Stimulated activated CD4-positive, alpha-beta T cell treated with anti-CD3 and anti-CD28 coated beads, Interleukin-2, amount 100 ng/mL, for 48 hours (primary cell): ENCODE measurements around the gene GNL3L.
"Not testable (repeated sequence)": the region's sequence is repeated elsewhere in the genome, so short reads cannot be mapped to it uniquely, and the experiment has no call there.

Source experiments
- DNase-seq, 2 donors: peaks; one replicate each; pipeline ENCODE4 v3.0.0-alpha.2; 2020

GNL3L gene, protein sequence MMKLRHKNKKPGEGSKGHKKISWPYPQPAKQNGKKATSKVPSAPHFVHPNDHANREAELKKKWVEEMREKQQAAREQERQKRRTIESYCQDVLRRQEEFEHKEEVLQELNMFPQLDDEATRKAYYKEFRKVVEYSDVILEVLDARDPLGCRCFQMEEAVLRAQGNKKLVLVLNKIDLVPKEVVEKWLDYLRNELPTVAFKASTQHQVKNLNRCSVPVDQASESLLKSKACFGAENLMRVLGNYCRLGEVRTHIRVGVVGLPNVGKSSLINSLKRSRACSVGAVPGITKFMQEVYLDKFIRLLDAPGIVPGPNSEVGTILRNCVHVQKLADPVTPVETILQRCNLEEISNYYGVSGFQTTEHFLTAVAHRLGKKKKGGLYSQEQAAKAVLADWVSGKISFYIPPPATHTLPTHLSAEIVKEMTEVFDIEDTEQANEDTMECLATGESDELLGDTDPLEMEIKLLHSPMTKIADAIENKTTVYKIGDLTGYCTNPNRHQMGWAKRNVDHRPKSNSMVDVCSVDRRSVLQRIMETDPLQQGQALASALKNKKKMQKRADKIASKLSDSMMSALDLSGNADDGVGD

DNA sequence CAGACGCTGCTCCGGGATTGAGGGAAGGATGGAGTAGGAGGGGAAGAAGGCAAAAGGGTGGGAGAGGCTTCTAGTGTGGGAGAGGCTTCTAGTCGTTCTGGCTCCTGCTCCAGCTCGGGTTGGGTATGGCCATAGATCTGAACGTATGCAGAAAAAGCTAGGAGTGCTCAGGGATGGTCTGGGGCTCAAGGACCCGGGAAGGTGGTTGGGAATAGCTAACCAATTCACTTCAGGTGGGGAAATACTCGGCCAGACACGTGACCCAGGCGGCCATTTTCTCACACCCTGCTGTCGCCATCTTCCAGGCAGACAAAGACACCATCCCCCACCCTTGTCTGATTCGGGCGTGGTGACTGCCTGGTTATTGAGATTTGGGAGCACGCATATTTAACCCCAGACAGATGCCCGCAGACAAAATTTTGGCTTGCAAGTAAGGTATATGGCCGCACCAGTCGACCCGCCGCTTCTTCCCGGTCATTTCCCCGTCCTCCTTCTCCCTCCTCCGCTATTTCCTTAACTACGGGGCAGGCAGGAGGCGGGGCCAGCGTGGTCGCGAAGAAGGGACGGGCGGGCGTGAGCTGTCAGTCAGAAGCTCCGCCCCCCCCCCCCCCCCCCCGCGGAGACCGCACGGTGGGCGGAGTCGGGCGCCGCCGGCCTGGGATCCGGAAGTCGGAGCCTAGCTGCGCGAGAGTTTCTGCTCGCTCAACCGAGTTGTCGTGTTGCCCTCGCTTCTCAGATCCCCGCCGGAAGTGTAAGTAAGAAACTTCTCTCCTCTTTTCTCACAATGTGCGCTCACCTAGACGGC, at the start of gene GNL3L:
Gene GNL3L (plus strand): TSS at position 668 of the 805 bp plus-strand sequence. CDS start 2,348 bp downstream, outside the sequence.
- peak; percentile 55 to 61 for DNase-seq

DNA sequence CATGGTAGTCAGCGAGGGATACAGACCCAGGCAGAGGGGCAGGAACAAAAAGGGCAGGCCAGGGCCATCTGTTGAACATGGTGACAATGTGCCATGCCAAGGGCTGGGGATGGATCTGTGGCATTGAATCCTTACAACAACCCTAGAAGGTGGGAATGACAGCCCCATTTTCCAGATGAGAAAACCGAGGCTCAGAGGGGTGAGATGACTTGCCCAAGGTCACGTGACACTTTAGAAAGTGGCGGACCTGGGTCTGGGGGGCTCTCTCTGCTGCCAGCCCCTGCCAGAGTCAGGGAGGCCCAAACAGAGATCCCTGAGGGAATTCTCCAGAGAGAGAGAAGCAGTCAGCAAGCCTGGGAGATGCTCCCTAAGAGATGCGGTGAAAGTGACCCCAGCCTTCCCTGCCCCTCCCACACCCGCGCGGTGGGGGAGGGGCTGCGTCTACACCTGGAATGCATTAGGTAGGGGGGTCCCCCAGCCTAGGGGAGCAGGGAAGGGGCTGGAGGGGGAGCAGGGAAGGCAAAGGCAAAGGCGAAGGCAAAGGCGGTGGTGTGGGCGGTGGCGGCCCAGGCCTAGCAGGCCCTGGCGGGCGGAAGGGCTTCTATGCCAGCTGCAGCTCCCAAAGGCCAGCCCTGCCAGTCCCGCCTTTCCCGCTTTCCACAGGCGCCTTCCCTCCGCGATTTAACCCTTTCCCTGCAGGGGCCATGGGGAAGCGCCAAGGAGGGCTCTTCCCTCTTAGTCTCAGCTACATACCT, 47.0 kb upstream of the GNL3L start:
- DNase-seq = no peak

DNA sequence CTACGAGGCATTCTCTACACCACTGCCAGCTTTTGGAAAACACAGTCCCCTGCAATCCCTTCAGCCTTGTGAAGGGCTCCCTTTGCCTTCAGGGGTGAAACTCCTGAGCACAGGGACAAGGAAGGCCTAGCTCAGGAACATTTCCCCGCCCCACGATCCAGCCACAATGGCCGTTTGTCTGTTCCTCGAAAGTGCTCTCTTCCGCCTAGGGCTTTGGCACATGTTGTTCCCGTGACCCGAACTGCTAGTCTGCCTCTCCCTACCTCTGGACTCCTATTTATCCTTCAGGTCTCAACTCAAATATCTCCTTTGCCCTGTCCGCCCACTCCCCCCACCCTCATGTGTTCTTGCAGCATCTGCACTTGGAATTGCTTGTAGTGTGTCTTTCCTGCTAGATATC, 46.1 kb upstream of the GNL3L start:
- no peak for DNase-seq

DNA sequence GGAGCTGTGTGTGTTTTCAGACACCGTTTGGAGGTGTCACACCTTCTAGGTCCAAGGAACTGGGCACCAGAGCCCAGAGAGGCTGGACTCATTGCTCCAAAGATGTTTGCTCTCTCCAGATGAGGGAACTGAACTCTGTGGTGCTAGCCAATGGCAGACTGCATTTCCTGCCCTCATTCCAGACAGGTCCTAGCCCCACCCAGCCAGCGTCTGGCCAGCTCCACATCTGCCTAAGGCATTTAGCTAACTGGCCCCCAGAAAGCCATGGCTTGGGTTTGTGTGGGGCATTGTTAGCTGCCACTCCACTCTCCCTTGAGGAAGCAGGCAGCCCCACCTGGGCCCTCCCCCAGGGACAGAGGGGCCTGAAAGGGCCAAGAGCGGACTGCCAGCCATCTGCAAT, 45.4 kb upstream of the GNL3L start:
- no peak for DNase-seq

DNA sequence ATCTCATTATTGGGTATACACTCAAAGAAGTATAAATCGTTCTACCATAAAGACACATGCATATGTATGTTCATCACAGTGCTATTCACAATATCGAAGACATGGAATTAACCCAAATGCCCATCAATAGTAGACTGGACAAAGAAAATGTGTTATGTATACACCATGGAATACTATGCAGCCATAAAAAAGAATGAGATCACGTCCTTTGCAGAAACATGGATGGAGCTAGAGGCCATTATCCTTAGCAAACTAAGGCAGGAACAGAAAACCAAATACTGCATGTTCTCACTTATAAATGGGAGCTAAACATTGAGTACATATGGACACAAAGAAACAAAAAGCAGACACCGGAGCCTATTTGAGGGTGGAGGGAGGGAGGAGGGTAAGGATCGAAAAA, 40.2 kb upstream of the GNL3L start:
- DNase-seq = not testable (repeated sequence)

DNA sequence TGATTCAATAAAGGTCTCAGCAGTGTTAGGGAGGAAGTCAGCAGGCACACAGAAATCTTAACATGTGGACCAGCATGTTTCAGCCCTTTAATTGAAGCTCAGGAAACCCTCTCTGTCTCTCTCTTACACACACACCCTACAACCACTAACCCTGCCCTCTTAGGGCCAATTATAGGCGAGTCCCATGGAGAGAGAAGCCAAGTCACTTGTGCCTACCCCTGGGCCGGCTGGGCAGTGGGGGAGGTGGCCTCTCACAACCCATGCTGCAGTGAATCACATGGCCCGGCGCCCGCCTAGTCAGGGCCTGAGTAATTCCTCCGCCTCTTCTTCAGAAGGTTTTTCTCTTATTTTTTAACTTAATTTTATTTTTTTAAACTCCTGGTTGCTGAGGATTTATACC, 37.7 kb upstream of the GNL3L start:
- no peak for DNase-seq

DNA sequence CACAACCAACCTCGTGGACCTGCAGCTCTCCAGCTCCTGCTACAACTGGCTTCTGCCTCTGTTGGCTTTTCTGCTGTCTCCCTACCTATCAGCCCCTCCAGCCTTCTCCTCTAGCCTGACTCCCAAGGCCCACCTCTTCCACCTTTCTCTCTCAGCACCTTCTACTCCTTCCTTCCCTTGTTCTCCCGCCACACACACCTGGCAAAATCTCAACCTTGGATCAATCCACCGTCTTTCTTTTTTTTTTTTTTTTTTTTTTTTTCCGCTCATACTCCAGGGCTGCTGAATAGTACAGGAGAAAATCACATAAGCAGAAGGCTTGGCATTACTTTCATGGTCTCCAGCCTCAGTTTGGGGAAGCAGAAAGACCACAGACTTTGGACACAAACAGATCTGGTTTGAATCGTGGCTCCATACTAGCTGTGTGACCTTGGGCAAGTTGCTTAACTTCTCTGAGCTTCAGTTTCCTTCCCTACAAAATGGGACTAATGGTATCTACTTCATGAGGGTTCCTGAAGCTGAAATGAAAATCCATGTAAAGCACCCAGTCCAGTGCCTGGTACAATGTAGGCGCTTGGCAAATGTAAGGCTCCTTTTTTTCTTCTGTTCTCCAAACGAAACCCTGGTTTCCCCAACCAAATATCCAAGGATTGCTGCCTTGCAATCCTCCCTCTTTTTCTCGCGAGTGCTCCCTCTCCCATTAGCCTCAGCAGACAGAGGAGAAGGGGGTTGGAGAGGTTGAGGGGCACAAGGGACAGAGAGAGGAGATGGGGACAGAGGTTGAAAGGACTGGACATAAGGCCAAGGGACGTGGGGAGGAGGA, 35.6 kb upstream of the GNL3L start:
- no peak for DNase-seq

DNA sequence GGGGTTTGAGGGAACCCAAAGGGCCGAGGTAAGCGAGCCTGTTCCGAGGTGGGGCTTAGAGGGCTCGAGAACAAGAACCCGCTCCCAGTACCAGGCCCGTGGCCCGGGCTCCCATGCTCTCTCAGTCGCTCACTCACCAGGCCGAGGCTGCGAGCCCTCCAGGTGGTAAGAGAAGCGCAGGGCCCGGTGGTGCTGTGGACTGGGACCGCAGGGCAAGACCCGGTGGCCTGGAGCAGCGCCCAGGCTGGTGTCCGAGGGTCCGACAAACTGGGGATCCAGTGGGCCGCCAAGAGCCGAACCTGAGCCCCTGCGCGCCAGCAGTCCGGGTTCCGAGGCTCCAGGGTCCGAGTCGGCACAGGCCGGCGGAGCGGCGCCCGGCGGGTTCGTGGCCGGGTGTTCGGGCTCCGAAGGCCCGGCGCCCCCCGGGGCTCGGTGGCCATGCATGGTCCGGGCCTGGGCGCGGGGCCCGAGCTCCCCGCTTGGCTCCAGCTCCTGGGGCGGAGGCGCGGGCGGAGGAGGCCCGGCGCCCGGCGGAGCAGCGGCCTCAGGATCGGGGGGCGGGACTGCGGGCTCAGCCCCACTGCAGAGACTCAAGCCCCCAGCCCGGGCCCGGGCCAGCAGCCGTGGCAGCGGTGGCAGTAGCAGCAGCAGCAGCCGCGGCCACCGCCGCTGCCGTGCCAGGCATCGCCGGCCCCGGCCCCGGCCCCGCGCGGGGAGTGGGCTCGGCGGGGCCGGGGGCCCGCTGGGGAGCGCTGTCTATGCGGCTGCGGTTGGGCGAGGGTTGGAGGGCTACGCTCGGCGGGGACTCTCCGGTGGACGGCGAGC, 34.8 kb upstream of the GNL3L start:
- DNase-seq = no peak

DNA sequence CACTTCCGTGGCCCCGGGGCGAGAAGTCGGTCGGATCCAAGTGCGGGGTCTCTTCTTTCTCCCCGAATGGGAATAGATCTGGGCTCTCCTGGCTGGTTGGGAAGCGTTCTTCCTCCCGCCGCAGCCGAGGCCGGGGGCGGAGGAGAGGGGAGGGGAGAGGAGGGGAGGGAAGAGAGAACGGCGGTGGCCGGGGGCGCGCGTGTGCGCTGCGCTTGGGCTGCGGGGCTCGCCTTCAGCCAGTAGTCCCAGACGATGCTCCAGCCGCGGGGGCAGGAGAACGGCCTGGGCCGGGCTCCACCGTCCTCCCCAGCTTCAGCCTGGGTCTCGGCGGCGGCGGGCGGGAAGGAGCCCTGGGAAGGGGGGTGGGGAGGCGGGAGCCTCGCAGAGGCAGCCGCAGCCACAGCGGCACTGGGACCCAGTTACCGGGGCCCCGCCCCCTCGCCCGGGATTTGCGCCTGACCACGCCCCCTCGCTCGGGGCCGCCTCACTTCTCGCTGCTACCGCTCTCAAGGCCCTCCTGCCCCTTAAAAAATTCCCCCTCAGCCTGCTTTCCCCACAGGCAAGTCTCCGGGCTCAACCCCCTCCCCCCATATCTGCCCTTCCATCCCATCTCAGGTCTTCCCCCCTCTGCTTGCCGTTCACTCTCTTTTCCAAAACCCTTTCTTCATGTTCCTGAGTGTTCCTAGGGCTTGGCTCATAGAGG, 34.1 kb upstream of the GNL3L start, which contains the start of gene FGD1:
Gene FGD1 (minus strand): TSS at position 421 of the 703 bp plus-strand sequence. CDS start 802 bp downstream, outside the sequence.
- peak; percentile 22 to 29 for DNase-seq

DNA sequence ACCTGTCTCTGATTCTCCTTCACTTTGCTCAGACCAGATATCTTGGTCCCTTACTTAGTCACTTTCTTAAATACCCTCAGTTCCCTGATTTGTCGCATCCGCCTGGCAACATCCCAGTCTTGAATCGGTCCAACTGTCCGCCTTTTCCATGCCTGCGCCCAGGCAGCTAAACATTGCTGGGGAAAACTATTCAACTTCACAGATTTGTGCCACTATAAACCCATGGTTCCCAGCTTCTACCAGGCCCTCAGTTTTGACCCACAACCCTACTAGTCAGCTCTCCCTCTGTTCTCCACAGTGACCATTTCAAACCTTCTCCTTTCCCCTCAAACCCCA, 33.5 kb upstream of the GNL3L start:
- DNase-seq = no peak

DNA sequence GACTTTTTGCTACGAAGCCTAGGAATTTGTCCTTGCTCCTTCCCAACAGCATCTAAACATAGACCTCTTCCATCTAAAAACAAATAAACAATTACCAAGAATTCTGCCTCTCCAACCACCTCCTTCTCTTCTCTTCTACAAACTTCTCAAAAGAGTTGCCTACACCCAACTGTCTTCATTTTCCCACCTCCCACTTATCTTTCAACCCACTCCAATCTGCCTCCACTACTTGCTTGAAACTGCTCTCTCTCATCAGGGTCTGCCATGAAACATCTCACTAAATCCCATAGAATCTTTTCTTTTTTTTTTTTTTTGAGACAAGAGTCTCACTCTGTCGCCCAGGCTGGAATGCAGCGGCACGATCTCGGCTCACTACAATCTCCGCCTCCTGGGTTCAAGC, 33.1 kb upstream of the GNL3L start:
- no peak for DNase-seq

DNA sequence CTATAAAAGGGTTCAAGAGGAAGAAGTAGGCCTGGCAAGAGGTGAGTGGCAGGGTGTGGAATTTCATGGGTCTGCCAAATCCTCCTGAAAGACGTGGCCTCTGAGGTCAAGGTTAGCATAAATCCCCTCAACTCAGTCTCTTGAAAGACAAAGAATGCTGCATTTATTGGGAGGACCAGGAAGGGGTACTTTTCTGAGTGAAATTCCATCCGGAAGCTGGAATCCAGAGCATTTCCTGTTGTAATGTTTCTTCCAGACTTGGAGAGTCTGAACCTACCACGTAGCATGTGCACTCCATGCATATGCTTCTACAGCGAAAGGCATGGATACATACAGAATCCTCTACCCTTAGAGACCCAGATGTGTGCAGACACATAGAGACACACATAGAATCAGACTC, 20.6 kb upstream of the GNL3L start:
- DNase-seq = no peak

DNA sequence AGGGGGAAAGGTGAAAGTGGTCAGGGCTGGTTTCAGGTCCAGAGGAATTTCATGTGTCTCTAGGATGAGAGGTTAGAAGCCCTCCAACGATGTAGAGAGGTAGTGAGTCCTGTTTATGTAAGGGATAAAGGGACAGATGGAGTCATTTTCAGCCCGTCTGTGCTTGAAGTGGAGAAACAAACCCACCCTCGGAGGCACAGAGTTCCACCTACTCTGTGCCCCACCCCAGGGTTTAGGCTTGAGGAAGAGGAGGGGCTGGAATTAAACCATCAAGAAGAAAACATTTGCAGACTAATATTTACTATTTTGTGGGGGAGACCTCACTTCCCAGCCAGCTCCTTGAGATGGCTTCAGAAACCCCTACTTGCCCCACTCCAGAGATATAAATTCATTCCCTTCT, 868 bp upstream of the GNL3L start:
- no peak for DNase-seq

DNA sequence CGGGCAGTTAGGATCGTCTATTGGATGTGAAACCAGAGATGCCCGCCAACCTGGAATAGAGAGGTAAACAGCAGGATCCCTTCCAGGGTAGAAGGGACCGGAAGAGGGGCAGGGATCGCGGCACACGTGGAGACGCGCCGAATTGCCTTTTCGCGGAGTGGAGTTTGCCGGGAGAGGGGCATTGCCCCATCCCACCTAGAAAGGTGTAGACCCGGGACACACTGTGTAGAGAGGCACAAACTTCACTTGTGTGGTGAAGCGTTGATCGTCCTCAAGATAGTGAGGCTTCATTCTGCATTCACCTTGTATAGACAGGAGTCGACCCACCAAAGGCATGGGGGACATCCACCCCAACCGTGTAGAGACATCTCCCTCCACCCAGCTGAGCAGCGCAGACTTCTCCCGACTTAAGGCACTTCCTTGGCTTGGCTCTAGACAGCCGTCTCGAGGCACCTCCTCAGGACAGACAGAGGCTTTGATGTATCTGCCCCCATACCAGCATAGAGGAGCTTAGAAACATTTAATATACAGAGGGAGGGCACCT, 410 bp downstream of the GNL3L start:
- no peak for DNase-seq

DNA sequence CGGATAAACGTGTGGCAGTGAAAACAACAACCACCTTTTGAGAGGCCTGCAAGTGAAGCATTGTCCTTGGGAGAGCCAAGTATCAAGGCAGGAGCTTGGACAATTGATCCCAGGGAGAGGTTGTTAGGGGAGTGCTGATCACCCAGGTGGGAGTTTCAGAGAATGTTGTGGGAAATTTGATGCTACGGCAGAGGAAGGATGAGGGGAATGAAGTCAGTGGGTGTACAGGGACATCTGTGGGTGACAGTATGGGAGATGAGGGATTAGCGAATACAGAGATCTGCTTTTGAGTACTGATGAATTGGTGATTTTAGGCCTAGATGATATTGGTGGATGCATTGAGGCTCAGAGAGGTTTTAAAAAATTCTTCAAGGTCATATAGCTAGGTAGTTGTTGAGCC, 4.3 kb downstream of the GNL3L start:
- DNase-seq = no peak

DNA sequence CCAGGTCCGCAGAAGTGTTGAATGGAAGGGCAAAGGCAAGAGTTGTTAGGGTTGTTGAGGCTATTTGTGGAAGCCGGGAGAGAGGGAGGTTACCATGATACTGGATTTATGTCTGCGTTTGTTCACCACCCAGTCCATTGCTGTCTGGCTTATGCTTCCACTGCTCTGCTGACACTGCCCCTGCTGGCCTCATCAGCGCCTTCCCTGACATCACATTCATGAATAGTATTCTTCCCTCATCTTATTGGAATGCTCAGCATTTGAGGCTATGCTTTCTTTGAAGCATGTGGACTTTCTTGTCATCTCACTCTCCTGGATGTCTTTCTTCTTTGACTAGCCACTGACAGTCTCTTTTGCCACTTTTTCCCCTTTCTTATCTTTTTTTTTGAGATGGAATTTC, 10.3 kb downstream of the GNL3L start:
- no peak for DNase-seq

DNA sequence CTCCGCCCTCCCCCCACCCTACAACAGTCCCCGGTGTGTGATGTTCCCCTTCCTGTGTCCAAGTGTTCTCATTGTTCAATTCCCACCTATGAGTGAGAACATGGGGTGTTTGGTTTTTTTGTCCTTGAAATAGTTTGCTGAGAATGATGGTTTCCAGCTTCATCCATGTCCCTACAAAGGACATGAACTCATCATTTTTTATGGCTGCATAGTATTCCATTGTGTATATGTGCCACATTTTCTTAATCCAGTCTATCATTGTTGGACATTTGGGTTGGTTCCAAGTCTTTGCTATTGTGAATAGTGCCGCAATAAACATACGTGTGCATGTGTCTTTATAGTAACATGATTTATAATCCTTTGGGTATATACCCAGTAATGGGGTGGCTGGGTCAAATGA, 12.2 kb downstream of the GNL3L start:
- DNase-seq = not testable (repeated sequence)

DNA sequence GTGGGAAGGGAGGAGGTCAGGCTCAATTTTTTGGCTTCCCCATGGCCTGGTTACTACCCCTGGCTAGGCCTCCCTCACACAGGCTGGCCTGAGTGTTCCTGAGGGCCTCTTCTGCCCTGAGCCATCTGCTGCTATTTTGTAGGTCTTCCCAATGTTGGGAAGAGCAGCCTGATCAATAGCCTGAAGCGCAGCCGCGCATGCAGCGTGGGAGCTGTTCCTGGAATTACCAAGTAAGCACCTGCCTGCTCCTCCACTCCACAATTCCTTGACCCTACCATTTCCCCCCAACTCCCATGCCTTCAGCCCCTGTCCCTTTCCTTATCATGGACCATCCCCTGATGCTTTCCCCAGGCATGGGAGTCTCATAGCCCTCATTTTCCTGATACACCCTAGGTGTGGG, 20.8 kb downstream of the GNL3L start:
- DNase-seq = no peak

DNA sequence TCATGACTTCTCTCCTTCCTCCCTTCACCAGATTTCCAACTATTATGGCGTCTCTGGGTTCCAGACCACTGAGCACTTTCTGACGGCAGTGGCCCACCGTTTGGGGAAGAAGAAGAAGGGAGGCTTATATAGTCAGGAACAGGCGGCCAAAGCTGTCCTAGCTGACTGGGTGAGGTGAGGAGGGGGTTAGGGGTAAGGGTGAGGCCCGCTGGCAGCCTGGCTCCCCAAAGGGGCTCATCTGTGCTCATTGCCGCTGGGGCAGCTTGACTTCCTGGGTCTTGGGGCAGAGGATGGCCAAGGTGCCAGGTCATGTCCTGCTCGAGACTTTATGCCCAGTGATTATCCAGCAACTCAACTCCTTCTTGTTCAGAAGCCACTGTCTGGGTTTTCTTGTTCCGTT, 21.8 kb downstream of the GNL3L start:
- no peak for DNase-seq

DNA sequence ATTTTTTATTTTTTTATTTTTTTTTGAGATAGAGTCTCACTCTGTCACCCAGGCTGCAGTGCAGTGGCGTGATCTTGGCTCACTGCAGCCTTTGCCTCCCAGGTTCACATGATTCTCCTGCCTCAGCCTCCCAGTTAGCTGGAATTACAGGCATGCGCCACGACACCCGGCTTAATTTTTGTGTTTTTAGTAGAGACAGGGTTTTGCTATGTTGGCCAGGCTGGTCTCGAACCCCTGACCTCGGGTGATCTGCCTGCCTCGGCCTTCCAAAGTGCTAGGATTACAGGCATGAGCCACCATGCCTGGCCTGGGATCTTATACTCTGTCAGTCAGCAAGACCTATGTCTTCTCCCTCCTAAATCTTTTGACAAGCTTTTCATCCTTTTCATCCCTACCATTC, 25.0 kb downstream of the GNL3L start:
- DNase-seq = not testable (repeated sequence)
